ENCODE results near the gene H2BW2. TPM values are rescaled to one million over a fixed set of nuclear protein-coding genes. Genes with fewer than 3 reads are reported as not detected.
"Not testable (repeated sequence)": the region's sequence is repeated elsewhere in the genome, so short reads cannot be mapped to it uniquely, and the experiment has no call there.

The H2BW2 gene
- not detected in 2 replicates for total RNA-seq (2014; rRNA removed; shearing (Covaris generic))

DNA sequence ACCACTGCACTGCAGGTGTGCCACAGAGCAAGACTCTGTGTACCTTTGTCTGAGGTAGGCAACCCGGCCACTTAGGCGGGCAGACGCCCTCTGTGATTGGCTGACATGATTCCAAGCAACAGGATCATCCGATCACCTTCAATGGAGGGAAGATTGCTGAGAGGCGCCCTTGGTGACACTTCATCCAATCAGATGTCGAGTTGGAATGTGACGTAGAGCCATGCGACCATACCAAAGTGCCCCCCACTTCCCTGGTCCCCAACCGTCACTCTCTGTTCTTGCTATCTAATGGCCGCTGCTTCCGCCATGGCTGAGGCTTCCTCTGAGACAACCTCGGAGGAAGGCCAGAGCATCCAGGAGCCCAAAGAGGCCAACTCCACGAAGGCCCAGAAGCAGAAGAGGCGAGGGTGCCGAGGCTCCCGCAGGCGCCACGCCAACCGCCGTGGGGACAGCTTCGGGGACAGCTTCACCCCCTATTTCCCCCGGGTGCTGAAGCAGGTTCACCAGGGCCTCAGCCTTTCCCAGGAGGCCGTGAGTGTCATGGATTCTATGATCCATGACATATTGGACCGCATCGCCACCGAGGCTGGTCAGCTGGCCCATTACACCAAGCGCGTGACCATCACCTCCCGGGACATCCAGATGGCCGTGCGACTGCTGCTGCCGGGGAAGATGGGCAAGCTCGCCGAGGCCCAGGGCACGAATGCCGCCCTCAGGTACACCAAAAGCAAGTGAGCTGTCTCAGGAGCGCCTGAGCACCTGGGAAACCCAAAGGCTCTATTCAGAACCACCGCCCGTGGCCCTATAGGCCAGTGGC lies at the start of gene H2BW2:
Gene H2BW2 (plus strand): TSS at position 268 of the 817 bp plus-strand sequence. CDS start 39 bp downstream, at position 307.
- DNase-seq (ENCODE audit: low read depth): no peak

DNA sequence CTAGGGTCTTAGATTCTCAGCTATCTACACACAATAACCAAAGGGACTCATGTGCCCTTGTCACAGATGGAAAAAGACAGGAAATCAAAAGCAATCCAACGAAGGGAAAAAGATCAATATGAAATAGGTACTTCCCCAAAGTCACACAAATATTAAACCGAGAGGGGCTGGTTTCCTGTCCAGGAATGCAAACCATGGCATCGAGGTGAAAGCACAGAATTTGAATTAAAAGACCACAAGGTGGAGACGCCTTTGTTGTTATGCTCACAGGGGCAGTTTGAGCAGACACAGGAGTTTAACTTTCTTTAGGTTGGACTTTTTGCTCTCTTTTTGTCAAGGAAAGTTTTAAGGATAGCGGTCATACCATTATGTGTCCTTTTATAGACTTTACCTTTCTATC lies 40.5 kb upstream of the H2BW2 start:
- DNase-seq (ENCODE audit: low read depth): no peak

DNA sequence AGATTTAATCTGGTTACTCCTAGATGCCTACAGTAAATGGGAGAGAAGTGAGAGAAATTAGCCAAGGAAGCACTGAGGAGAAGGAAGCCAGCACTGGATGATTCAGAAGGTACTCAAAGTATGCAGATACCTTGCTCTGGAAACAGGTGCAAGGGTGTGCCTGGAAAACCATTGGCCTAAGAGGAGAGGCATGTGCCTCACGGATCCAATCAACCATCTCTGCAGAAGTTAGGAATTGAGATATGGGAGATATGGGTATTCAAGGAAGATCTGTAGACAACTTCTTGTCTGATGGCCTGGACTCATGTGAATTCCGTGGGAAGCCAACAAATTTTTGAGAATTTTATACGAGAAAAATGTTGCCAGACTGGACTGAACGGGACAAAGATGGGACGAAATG lies 30.9 kb upstream of the H2BW2 start:
- DNase-seq (ENCODE audit: low read depth): no peak

DNA sequence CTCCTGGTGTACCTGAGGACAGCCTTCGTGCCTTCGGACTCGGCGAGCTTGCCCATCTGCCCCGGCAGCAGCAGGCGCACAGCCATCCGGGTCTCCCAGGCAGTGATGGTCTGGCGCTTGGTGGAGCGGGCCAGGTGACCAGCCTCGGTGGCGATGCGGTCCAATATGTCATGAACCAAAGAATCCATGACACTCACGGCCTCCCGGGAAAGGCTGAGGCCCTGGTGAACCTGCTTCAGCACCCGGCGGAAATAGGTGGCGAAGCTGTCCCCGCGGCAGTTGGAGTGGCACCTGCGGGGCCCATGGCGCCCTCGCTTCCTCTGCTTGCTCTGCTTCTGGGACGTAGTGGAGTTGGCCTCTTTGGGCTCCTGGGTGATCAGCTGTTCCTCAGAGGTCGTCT lies 26.6 kb upstream of the H2BW2 start:
- DNase-seq (ENCODE audit: low read depth): no peak

DNA sequence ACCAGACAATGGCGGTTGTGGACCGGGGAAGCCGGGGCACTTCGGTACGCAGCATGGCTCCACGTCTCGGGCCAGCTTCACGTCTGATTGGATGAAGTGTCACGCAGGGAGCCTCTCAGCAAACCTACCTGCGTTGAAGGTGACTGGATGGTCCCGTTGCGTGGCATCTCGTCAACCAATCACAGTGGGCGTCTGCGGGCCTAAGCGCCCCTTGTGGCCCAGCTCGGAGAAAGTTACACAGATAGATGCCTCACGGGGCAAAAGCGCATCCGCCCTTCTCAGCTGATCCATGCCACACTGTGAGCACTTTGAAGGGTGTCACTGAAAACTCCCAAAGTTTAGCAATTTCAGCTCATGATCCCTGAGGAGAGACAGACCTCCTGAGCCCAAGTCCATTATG lies 26.1 kb upstream of the H2BW2 start, which contains the start of gene H2BW1:
Gene H2BW1 (minus strand): TSS at position 103 of the 400 bp plus-strand sequence. CDS start 132 bp downstream, outside the sequence.
- DNase-seq (ENCODE audit: low read depth): no peak

DNA sequence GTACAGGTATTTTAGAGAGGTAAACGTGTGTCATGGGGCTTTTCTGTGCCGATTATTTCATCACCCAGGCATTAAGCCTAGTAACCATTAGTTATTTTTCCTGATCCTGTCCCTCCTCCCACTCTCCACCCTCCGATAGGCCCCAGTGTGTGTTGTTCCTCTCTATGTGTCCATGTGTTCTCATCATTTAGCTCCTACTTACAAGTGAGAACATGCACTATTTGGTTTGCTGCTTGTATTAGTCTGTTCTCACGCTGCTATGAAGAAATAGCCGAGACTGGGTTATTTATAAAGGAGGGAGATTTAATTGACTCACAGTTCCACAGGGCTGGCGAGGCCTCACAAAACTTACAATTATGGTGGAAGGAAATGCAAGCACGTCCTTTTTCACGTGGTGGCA lies 24.2 kb upstream of the H2BW2 start:
- DNase-seq (ENCODE audit: low read depth): not testable (repeated sequence)

DNA sequence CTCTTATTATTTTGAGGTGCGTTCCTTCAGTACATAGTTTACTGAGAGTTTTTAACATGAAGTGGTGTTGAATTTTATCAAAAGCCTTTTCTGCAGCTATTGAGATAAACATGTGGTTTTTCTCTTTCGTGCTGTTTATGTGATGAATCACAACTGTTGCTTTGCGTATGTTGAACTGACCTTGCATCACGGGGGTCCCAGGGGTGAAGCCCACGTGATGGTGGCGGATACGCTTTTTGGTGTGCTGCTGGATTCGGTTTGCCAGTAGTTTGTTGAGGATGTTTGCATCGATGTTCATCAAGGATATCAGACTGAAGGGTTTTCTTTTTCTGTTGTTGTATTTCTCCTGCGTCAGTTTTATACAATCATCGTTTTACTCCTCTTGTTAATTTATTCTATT lies 21.6 kb upstream of the H2BW2 start:
- no peak for DNase-seq (ENCODE audit: low read depth)

DNA sequence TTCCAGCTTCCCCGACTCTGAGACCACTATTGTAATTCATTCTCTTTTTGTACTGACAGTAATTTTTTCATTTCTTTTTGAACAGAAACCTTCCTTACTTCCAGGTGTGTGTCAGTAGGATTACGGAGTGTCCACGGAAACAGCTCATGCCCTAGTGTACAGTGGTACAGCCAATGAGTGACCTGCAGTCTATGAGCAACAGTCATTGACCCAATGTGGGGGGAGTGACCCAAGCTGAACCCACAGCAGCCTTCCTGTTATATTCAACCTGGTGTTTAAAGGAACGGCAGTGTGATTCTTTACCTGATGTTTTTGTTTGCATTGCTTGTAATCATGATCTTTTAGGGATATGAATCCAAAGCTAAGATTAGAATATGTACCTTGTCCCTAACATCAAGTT lies 1.2 kb downstream of the H2BW2 start:
- no peak for DNase-seq (ENCODE audit: low read depth)

DNA sequence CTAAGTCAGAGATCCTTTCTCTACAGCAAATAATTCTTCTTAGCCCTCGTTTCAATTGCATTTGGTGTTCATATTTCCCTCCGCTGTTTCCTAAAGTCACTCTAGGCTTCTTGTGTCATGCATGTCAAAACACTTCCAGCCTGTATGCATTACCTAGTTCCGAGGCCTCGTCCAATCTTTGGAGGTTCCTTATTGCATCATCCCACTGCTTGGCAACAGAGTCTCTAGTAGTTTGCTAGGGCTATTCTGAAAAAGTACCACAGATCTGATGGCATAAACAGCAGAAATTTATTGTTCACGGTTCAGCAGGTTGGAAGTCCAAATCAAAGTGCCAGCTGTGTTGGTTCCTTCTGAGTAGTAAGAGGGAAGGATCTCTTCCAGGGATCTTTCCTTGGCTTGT lies 5.9 kb downstream of the H2BW2 start:
- no peak for DNase-seq (ENCODE audit: low read depth)

DNA sequence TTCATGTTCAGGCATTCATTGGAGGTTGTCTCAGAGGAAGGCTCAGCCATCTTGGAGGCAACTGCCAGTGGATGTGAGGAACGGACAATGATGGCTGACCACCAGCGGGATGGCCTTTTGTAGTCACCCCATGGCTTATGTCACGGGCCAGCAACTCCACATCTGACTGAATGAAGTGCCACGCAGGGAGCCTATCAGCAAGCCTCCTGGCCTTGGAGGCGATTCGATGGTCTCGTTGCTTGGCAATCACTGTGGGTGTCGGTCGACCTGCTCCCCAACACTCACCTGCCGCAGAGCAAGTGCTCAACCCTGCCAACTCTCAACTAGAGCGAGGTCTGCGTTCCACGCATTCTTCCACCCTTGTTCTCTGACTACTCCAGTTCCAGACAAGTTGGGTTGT lies 7.4 kb downstream of the H2BW2 start:
- DNase-seq (ENCODE audit: low read depth): no peak

DNA sequence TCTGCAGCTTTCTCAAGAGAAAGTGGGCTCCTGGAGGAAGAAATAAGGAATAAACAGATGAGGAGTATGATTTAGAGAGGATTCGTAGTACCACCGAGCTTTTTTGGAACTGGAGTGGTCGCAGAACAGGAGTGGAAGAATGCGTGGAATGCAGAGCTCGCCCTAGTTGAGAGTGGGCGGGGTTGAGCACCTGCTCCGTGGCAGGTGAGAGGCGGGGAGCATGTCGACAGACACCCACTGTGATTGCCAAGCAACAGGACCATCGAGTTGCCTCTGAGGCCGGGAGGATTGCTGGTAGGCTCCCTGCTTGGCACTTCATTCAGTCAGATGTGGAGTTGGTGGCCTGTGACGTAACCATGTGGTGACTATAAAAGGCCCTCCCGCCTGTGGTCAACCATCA lies 15.2 kb downstream of the H2BW2 start:
- not testable (repeated sequence) for DNase-seq (ENCODE audit: low read depth)

DNA sequence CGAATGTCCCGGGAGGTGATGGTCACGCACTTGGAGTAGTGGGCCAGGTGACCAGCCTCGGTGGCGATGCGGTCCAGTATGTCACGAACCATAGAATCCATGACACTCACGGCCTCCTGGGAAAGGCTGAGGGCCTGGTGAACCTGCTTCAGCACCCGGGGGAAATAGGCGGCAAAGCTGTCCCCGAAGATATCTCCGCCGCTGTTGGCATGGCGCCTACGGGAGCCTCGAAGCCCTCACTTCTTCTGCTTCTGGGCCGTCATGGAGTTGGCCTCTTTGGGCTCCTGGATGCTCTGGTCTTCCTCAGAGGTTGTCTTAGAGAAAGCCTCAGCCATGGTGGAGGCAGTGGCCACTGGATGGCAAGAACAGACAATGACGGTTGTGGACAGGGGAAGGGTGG lies 22.9 kb downstream of the H2BW2 start:
- not testable (repeated sequence) for DNase-seq (ENCODE audit: low read depth)

DNA sequence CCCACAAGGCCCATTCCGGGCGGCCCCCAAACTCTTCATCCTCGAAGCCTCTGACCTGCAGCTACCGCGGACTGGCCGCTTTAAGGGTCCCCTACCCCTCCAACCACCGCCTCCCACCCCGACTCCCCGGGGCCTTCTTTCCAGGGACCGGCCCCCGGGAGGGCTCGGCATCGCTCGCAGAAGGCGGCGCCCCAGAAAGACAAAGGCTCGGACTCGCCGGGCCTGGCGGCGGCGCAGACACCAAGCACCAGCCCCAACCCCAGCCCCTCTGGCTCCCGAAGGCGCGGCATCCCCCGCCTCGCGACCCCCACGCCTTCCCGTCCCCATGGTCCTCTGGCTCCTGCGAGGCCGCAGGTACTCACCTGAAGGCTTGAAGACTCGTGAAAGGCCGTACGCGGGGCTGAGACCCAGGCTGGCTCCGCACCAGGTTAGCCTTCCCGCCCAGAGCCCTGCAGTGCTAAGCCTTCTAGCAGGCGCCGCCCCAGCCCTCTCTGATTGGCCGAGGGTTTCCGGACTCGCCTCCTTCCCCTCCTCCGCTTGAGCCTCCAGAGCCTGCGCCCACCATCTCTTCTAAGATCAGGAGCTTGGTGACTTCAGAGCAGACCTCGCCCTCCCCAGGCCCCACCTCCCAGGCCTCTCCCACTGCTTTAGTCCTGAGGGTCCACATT lies 36.2 kb downstream of the H2BW2 start, which contains the start of gene TMSB15C:
Gene TMSB15C (minus strand): TSS at position 459 of the 668 bp plus-strand sequence.
- not testable (repeated sequence) for DNase-seq (ENCODE audit: low read depth)

DNA sequence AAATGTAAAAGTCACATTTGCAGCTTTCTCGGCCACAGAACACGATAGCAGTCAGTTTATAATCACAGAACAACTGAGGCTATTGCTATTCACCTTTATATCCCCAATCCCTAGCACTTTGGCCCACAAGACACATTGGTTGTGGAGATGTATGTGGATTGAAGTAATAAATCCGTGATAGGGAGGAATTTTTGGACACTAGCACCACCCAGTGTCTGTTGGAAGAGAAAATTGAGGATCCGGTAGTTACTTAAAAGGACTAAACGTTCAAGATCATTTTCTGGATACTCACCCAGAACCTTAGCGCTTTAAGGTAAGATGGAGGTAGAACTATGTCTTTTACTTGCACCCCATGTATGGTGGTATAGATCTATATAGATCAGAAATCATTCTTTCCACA lies 38.1 kb downstream of the H2BW2 start:
- not testable (repeated sequence) for DNase-seq (ENCODE audit: low read depth)

DNA sequence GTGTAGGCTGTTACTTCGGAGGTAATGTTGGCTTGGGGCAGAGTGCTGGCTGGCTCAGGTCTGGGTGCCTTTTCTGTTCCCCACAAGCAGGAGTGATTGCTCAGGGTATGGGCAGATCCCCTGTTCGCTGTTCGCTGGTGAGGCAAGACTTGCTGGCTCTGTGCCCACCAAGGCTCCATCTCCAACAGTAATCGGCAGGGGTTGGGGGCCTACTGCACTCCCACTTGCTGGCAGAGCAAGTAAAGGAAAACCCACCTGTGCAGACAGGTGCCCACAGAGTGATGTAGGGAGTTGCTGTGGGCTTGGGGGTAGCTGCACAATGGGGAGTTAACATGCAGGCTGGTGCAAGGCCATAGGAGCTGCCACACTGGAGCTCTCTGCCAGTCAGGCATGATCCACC lies 44.3 kb downstream of the H2BW2 start:
- DNase-seq (ENCODE audit: low read depth): no peak

DNA sequence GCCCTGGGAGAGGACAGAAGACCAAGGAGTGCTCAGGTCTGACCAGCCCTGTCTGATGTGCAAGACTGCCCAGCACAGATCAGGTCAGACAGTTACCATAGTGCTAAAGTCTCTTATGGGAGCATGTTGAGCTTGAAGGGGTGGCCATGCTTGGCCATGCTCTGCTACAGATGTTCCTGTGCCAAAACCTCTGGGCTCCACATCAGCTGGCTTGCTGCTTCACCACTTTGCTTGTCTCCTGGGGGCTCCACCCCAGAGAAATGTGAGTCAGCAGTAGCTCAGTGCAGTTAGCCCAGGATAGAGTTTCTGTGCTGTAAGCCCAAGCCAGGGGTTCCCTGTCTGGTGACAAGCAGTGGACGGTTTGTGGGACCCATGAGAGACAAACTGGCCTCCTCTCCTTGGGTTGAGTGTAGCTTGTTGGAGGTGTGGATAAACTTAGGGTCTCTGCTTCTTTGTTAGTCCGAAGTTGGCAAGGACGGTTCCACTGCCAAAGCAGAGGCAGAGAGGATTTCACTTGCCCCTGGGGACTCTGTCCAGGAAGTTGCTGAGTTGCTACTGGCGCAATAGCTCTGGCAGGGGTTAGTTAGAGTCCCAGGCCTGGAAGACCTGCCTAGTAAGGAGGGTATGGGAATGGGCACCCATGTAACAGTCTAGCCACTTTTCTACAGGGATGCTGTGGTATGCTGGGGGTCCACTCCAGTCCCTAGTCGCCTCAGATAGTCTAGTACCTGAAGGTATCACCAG lies 45.0 kb downstream of the H2BW2 start:
- no peak for DNase-seq (ENCODE audit: low read depth)

DNA sequence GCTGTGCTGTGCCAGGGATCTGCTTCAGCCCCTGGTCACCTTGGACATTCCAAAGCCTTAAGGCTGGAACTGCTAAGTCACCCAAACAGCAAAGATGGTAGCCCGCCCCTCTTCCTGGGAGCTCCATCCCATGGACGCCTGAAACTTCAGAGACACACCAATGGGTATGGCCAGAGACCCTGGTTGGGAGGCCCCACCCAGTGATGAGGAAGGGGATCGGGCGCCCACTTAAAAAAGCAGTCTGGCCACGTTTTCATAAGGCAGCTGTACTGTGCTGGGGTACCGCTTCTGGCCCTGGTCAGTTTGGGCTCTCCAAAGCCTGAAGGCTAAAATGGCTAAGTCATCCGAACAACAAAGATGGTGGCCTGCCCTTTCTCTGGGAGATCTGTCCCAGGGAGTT lies 45.7 kb downstream of the H2BW2 start:
- no peak for DNase-seq (ENCODE audit: low read depth)

DNA sequence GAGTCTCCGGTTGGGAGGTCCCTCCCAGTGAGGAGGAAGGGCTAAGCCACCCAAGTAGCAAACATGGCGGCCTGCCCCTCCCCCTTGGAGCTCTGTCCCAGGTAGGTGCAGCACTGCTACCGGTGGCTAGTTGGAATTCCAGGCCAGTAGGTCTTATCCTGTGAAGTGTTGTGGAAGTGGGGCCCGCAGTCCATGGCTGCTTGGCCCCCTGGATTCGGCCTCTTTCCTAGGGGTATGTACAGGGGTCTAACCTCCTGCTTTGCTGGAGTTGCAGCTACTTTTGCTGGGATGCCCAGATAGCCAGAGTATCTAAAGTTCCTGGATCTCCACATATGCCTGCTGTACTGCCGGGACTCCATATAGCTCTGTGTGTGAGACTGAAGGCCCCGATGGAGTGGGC lies 46.2 kb downstream of the H2BW2 start:
- no peak for DNase-seq (ENCODE audit: low read depth)
